Activated T-cell treated with anti-CD3 and anti-CD28 coated beads, Interleukin-2, amount 50 U/mL, for 24 hours (primary cell): ENCODE measurements around the gene CYS1.
A peak's percentile ranks its signal among the peaks of the same experiment; 100 is the strongest.

ENCODE experiments used
- DNase-seq: peaks from one replicate; pipeline ENCODE4 v3.0.0-alpha.2; 2020
- H3K27ac Mint-ChIP-seq: 2 replicates; pipeline ENCODE4 v1.8.0; 2020; ENCODE audit warnings: mild to moderate bottlenecking, mixed read lengths
- H3K27me3 Mint-ChIP-seq: 2 replicates; pipeline ENCODE4 v1.8.0; 2020; ENCODE audit warnings: mixed read lengths
- H3K36me3 Mint-ChIP-seq: 2 replicates; pipeline ENCODE4 v1.8.0; 2020; ENCODE audit warnings: low read depth, mixed read lengths
- H3K4me1 Mint-ChIP-seq: 2 replicates; pipeline ENCODE4 v1.8.0; 2020; ENCODE audit warnings: low read depth, mixed read lengths
- H3K4me3 Mint-ChIP-seq: 2 replicates; pipeline ENCODE4 v1.8.0; 2020; ENCODE audit warnings: mild to moderate bottlenecking, moderate library complexity, mixed read lengths
- H3K9me3 Mint-ChIP-seq: 2 replicates; pipeline ENCODE4 v1.8.0; 2020; ENCODE audit warnings: mixed read lengths

The CYS1 gene

GRCh38 chr2:10028988-10029874, 51.0 kb downstream of the CYS1 start:
- peak overlapping the region; percentile 71 for H3K27ac Mint-ChIP-seq
- no peaks in the 10 kb centered on the region for H3K9me3 Mint-ChIP-seq
- H3K4me3 Mint-ChIP-seq: peak overlapping the region; percentile 48
- H3K4me1 Mint-ChIP-seq: peaks cover 21% of the 10 kb centered on the region
- H3K36me3 Mint-ChIP-seq: no peaks in the 10 kb centered on the region
- DNase-seq: peak; percentile 62
- H3K27me3 Mint-ChIP-seq: no peaks in the 10 kb centered on the region

GRCh38 chr2:10028407-10028987, 51.7 kb downstream of the CYS1 start:
- Mint-ChIP-seq H3K4me1 (peaks cover 21% of the 10 kb centered on the region), H3K4me3 (no peak overlapping the region), H3K36me3 (no peaks in the 10 kb centered on the region), H3K9me3 (no peaks in the 10 kb centered on the region), H3K27me3 (no peaks in the 10 kb centered on the region), H3K27ac (no peak overlapping the region)
- no peak for DNase-seq

GRCh38 chr2:10027660-10028330, 52.4 kb downstream of the CYS1 start:
- peaks cover 21% of the 10 kb centered on the region for H3K4me1 Mint-ChIP-seq
- DNase-seq: no peak
- no peak overlapping the region for H3K4me3 Mint-ChIP-seq
- H3K27ac Mint-ChIP-seq: no peak overlapping the region
- H3K36me3 Mint-ChIP-seq: no peaks in the 10 kb centered on the region
- no peaks in the 10 kb centered on the region for H3K27me3 Mint-ChIP-seq
- no peaks in the 10 kb centered on the region for H3K9me3 Mint-ChIP-seq

- DNase-seq: no peak
- Mint-ChIP-seq H3K9me3 (no peaks in the 10 kb centered on the region), H3K27ac (no peak overlapping the region), H3K36me3 (no peaks in the 10 kb centered on the region), H3K4me3 (no peak overlapping the region), H3K27me3 (no peaks in the 10 kb centered on the region), H3K4me1 (peaks cover 21% of the 10 kb centered on the region)
These were observed 53.2 kb downstream of the CYS1 start for GRCh38 chr2:10026940-10027569.

- no peaks in the 10 kb centered on the region for H3K9me3 Mint-ChIP-seq
- no peaks in the 10 kb centered on the region for H3K4me1 Mint-ChIP-seq
- peaks cover 5% of the 10 kb centered on the region for H3K27me3 Mint-ChIP-seq
- DNase-seq: no peak
- H3K4me3 Mint-ChIP-seq: no peak overlapping the region
- no peak overlapping the region for H3K27ac Mint-ChIP-seq
- no peaks in the 10 kb centered on the region for H3K36me3 Mint-ChIP-seq
These were observed 57.1 kb downstream of the CYS1 start for GRCh38 chr2:10022966-10023662.

GRCh38 chr2:10022445-10022844, 57.8 kb downstream of the CYS1 start:
- Mint-ChIP-seq H3K9me3 (peaks cover 2% of the 10 kb centered on the region), H3K4me3 (no peak overlapping the region), H3K27me3 (peaks cover 5% of the 10 kb centered on the region), H3K4me1 (no peaks in the 10 kb centered on the region), H3K36me3 (no peaks in the 10 kb centered on the region), H3K27ac (no peak overlapping the region)
- DNase-seq: no peak

GRCh38 chr2:10022041-10022421, 58.2 kb downstream of the CYS1 start:
- H3K9me3 Mint-ChIP-seq: peaks cover 4% of the 10 kb centered on the region
- H3K4me3 Mint-ChIP-seq: no peak overlapping the region
- H3K27ac Mint-ChIP-seq: no peak overlapping the region
- no peak for DNase-seq
- no peaks in the 10 kb centered on the region for H3K36me3 Mint-ChIP-seq
- peaks cover 5% of the 10 kb centered on the region for H3K27me3 Mint-ChIP-seq
- H3K4me1 Mint-ChIP-seq: no peaks in the 10 kb centered on the region

- no peaks in the 10 kb centered on the region for H3K36me3 Mint-ChIP-seq
- DNase-seq: no peak
- H3K4me1 Mint-ChIP-seq: no peaks in the 10 kb centered on the region
- H3K27me3 Mint-ChIP-seq: peaks cover 5% of the 10 kb centered on the region
- no peak overlapping the region for H3K27ac Mint-ChIP-seq
- peaks cover 4% of the 10 kb centered on the region for H3K9me3 Mint-ChIP-seq
- no peak overlapping the region for H3K4me3 Mint-ChIP-seq
These were observed 60.4 kb downstream of the CYS1 start for GRCh38 chr2:10019602-10020400.

GRCh38 chr2:10019174-10019573, 61.0 kb downstream of the CYS1 start:
- peaks cover 4% of the 10 kb centered on the region for H3K9me3 Mint-ChIP-seq
- no peak overlapping the region for H3K27ac Mint-ChIP-seq
- peaks cover 5% of the 10 kb centered on the region for H3K27me3 Mint-ChIP-seq
- no peaks in the 10 kb centered on the region for H3K4me1 Mint-ChIP-seq
- DNase-seq: no peak
- H3K4me3 Mint-ChIP-seq: no peak overlapping the region
- H3K36me3 Mint-ChIP-seq: no peaks in the 10 kb centered on the region

GRCh38 chr2:10017313-10017941, 62.8 kb downstream of the CYS1 start:
- Mint-ChIP-seq H3K4me1 (no peaks in the 10 kb centered on the region), H3K4me3 (no peak overlapping the region), H3K9me3 (peaks cover 4% of the 10 kb centered on the region), H3K27ac (no peak overlapping the region), H3K36me3 (no peaks in the 10 kb centered on the region), H3K27me3 (peaks cover 5% of the 10 kb centered on the region)
- DNase-seq: no peak

- H3K4me3 Mint-ChIP-seq: no peak overlapping the region
- no peaks in the 10 kb centered on the region for H3K36me3 Mint-ChIP-seq
- H3K9me3 Mint-ChIP-seq: peaks cover 4% of the 10 kb centered on the region
- H3K4me1 Mint-ChIP-seq: no peaks in the 10 kb centered on the region
- no peak for DNase-seq
- peaks cover 5% of the 10 kb centered on the region for H3K27me3 Mint-ChIP-seq
- no peak overlapping the region for H3K27ac Mint-ChIP-seq
These were observed 63.4 kb downstream of the CYS1 start for GRCh38 chr2:10016802-10017258.

- Mint-ChIP-seq H3K27ac (no peak overlapping the region), H3K4me3 (no peak overlapping the region), H3K36me3 (no peaks in the 10 kb centered on the region), H3K9me3 (peaks cover 4% of the 10 kb centered on the region), H3K4me1 (no peaks in the 10 kb centered on the region), H3K27me3 (peaks cover 5% of the 10 kb centered on the region)
- no peak for DNase-seq
These were observed 64.0 kb downstream of the CYS1 start for GRCh38 chr2:10016001-10016801.
